GM12874 (cell line): ENCODE results near the gene FKBP2.

Source experiments
- TF ChIP-seq, protein P1 (sequence below): IDR thresholded peaks from 2 replicates; pipeline ENCODE4 v1.5.1; 2011; ENCODE audit warnings: low read depth, mild to moderate bottlenecking, control low read depth, low read length, moderate library complexity; ENCODE audit not compliant: insufficient read depth

The FKBP2 gene

DNA sequence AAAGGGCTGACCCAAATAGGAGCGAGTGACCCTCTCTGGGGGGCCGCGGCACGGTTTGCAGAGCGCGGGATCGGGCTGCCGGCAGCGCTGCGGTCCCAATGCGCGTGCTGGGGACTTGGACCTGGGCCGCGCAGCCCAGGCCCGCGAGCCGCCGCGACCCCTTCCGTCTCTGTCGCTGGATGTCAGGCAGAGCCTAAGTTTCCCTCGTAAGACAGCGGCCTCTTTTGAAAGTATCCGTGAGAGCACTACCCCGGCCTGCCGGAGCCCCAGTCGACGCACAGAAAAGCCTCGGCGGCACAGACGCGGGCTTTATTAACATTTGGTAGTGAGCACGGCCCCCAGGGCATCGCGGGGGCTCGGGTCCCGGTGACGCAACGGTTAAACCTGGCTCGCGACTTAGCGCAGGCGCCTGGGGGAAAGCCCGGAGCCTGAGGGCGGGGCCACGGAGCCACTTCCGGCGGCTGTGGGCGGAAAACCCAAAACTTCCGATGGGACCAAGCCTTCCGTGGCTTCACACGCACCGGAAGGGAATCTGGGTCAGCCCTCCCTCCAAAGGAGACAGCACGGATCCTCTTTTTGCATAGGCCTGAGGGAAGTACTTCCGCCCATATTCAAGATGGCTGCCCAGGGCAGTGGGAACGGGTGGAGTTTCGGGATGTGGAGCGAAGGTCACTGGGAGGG, 28.8 kb downstream of the FKBP2 start:
- TF ChIP-seq, protein P1, sequence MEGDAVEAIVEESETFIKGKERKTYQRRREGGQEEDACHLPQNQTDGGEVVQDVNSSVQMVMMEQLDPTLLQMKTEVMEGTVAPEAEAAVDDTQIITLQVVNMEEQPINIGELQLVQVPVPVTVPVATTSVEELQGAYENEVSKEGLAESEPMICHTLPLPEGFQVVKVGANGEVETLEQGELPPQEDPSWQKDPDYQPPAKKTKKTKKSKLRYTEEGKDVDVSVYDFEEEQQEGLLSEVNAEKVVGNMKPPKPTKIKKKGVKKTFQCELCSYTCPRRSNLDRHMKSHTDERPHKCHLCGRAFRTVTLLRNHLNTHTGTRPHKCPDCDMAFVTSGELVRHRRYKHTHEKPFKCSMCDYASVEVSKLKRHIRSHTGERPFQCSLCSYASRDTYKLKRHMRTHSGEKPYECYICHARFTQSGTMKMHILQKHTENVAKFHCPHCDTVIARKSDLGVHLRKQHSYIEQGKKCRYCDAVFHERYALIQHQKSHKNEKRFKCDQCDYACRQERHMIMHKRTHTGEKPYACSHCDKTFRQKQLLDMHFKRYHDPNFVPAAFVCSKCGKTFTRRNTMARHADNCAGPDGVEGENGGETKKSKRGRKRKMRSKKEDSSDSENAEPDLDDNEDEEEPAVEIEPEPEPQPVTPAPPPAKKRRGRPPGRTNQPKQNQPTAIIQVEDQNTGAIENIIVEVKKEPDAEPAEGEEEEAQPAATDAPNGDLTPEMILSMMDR, result 0 out of 2 replicates have a peak, but pooled peaks have one; percentile 0

- TF ChIP-seq, protein P1, result no peak
Observed at GRCh38 chr11:64275031-64275800, 34.3 kb downstream of the FKBP2 start.

GRCh38 chr11:64275841-64276240, 34.9 kb downstream of the FKBP2 start:
- TF ChIP-seq, protein P1, result no peak

- TF ChIP-seq, protein P1, result no peak
Observed at GRCh38 chr11:64276653-64277431, 35.9 kb downstream of the FKBP2 start.

DNA sequence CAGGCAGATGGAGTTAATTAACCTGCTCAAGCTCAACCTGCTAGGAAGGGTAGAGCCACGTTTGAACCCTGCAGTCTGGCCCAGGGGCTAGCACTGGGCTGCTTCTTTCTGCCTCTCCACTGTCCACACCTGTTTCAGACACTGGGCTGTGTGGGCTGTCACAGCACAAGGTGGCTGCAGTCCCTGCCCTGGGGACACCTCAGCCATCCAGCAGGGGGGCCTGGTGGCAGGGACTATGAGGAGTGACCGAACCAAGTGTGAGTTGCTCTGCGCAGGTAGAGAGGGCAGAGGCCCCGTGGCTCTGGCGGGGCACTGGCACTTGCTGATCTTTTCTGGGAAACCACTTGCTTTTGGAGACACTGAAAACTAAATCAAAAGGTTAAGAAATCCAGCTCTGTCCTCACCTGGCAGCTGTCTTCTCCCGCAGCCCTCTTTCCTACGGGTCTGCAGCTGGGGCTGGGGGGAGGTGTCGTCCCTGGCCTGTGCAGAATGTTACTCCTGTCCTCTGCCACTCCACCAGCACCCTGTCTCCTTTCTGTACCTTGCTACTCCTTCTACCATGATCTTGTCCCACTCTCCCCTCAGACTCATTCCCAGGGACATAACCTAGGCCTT, 37.8 kb downstream of the FKBP2 start:
- TF ChIP-seq, protein P1, result no peak

GRCh38 chr11:64281957-64282770, 41.3 kb downstream of the FKBP2 start:
- TF ChIP-seq, protein P1, result no peak
